GM20431 (cell line): ENCODE data around the gene GSK3B.

Source experiments
- in situ Hi-C: fragments of 300-500 bp; cut with MseI, MboI; formaldehyde crosslinking; loops from one replicate; pipeline ENCODE4 v1.15.0; 2020; ENCODE audit warnings: low sequenced_read_pairs; ENCODE audit not compliant: unreplicated experiment

GSK3B gene

DNA sequence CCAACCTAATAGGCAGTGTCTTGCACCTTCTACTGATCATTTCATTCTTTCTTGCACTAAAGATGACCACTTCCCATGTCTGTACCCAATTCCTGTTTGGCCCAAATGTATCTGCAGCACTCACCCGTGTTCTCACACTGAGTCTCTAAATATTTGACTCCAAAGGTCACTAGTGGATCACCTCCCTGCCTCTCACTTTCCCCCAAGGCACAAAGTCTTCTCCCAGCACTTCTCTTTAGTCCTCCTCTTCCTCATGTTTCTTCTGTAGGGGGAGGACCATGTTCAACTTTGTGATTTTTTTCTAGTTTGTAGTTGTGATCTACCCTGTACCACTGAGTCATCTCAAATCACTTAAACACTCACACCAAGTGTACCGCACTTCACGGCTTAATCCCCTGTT lies 298.4 kb downstream of the GSK3B start:
- in situ Hi-C loops, result no loop called here

DNA sequence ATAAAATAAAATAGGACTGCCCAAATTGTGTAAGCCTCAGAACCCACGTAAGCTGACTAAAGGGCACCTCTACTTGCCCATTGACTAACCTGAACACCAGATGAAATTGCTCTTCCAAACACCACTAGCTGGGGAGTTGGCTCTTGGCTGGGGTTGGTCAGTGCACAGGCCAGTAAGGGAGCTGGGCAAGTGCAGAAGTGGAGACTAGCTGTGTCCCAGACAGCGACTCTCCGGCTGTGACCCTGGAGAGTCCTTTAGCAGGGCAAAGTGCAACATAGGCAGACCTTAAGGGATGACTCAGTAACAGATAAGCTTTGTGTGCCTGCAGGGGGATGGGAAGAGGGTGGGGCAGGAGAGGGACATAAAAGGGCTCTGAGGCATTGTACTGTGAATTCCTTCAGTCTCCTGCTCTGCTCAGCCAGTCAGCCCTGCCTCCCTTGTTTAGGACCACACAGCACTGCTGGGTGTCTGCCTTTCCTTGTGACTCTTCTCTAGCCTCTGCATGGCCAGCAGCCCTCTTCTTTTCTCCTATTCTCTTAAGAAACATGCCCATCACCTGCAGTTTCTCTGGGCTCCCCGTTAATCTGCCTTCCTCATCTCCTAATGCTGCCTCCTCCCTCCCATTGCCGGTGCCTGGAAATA lies 299.2 kb downstream of the GSK3B start:
- in situ Hi-C loops, result no loop called here

DNA sequence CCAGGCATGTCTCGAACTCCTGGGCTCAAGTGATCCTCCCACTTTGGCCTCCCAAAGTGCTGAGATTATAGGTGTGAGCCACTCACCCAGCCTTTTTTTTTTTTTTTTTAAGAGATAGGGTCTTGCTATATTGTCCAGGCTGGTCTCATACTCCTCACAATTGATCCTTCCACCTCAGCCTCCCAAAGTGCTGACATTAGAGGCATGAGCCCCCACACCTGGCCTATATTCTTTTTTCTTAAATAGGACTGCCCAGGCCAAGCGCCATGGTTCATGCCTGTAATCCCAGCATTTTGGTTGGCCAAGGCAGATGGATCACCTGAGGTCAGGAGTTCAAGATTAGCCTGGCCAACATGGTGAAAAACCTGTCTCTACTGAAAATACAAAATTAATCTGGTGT lies 299.8 kb downstream of the GSK3B start:
- in situ Hi-C loops, result no loop called here

DNA sequence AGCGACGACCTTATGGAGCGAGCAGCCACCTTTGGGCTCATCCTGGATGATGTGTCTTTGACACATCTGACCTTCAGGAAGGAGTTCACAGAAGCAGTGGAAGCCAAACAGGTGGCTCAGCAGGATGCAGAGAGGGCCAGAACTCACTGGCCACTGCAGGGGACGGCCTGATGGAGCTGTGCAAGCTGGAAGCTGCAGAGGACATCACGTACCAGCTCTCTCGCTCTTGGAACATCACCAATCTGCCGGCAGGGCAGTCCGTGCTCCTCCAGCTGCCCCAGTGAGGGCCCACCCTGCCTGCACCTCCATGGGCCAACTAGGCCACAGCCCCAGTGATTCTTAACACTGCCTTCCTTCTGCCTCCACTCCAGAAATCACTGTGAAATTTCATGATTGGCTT lies 302.0 kb downstream of the GSK3B start:
- in situ Hi-C loops, result no loop called here

DNA sequence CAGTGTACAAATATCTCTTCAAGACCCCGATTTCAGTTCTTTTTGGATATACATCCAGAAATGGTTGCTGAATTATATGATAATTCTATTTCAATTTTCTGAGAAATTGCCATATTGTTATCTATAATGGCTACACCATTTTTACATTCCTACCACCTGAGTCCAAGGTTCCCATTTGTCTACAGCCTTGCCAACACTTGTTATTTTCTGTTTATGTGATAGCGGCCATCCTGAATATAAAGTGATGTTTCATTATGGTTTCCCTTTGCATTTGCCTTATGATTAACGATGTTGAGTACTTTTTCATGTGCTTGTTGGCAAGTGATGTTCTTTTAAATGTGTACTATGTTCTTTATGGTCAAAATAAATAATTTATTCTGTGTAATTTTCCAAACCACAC lies 303.9 kb downstream of the GSK3B start:
- in situ Hi-C loops, result no loop called here

DNA sequence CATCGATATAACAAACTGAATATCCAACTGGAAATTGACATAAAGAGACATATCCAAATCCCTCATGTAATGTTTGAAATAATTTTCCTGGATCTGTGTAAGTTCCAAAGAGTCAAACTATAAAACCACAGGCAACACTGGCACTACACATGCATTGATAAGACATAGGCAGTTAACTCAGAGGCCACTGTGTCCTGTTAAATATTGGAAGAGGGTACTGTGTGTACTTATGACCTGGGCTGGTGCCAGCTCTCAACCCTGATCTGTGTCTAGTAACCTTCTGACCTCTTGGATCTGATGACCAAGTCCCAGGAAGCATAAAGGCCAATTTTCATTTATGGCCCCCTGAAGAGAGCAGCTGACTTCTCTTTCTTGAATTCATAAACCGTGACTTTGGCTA lies 307.8 kb downstream of the GSK3B start:
- in situ Hi-C loops, result no loop called here

DNA sequence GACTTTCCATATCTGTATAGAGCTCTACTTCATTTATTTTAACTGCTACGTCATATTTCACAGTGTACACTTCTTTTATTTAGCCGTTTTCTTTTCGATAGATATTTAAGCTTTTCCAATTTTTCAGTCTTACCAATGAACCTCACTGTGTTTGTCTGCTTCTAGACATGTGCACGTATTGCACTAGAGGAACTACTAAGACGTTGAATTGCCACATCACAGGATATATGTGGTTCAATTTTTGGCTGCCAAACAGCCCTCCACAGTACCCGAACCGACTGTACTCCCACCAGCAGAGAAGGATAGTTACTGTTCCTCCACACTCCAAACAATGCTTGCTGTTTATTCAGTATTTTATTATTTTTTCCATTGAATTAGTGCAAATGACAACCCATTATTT lies 310.4 kb downstream of the GSK3B start:
- in situ Hi-C loops, result no loop called here

- in situ Hi-C loops, result no loop called here
Observed at GRCh38 chr3:119783255-119783654, 311.0 kb downstream of the GSK3B start.

- in situ Hi-C loops, result no loop called here
Observed at GRCh38 chr3:119782460-119782859, 311.8 kb downstream of the GSK3B start.

DNA sequence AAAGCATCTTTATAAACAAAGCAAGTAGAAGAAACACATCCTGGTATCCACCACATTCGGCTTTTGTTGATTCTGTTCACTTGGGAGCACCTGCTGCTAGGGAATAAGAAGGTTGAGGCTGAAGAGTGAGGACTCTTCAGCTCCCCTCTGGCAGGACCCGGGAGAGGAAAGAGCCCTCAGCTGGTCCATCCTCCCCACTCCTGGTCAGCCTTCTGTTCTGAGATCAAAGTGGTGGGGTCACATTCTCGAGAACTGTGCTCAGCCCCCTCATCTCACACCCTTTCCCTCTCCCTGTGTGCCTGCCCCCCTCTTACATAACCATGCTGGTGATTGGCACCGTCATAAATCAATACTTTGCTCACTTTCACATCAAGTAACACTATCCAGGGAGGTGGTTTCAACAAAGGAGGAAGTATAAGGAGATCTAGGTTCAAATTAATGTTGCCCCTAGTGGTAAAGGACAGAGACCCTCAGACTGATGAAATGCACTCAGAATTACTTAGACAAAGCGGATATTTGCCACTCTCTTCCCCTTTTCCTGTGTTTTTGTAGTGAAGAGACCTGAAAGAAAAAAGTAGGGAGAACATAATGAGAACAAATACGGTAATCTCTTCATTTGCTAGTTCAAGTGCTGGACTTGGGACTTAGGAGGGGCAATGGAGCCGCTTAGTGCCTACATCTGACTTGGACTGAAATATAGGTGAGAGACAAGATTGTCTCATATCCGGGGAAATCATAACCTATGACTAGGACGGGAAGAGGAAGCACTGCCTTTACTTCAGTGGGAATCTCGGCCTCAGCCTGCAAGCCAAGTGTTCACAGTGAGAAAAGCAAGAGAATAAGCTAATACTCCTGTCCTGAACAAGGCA lies 312.7 kb downstream of the GSK3B start, which contains the start of gene NR1I2:
Gene NR1I2, plus strand, starts transcription at position 772 of the 869 bp plus-strand sequence.
- in situ Hi-C loops, result no loop called here

DNA sequence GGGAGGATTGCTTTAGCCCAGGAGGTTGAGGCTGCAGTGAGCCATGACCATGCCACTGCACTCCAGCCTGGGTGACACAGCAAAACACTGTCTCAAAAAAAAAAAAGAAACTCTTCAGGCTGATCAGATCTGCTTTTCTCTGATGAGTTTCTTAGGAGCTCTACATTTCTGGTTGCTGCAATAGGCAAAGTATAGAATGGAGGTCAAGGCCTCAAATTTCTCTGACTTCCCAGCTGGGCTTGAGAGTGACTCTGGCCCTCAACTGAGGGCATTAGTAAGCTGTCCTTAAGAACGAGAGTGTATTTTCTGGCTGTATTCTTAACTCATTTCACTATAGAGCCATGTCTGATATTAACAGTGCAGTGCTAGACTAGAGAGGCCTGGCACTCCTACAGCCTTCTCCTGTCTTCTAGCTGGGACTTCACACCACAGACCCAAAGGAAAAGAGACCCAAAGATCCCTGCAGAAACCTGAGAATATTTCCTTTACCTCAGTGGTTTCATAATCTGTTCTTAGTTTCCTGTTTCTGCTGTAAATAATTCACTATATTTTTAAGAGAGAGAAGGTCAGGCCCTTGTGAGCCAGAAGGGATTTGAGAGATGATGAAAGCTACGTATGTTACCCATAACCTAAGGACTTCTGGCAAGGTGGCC lies 314.4 kb downstream of the GSK3B start:
- in situ Hi-C loops, result no loop called here

DNA sequence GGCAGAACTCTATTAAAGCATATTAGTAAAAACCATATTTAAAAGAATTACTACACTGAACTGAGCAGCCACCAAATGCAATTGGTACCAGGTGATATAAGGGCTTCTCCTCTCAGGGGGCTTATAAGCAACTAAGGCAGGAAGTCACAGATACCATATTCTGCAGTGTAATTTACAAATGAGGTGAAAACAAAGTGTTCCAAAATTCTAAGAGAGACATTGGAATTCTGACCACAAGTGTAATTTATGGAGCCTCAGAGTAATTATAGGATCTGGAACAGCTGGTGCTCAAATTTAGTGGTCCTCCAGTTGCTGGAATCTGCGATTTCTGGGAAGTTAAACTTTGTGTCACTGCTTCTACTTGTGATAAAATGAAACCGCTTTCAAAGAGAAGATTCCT lies 315.4 kb downstream of the GSK3B start:
- in situ Hi-C loops, result no loop called here

GRCh38 chr3:119778176-119778575 lies 316.1 kb downstream of the GSK3B start:
- in situ Hi-C loops, result no loop called here

DNA sequence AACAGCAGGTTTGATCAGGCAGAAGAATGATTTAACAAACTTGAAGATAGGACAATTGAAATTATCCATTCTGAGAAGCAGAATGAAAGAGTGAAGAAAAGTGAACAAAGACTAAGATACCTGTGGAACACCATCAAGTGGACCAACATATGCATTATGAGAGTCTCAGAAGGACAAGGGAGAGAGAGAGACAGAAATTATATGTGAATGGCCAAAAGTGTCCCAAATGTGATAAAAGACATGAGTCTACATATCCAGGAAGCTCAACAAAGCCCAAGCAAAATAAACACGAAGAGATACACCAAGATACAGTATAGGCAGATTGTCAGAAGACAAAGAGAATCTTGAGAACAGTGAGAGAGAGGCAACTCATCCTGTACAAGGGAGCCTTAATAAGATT lies 317.9 kb downstream of the GSK3B start:
- in situ Hi-C loops, result no loop called here

DNA sequence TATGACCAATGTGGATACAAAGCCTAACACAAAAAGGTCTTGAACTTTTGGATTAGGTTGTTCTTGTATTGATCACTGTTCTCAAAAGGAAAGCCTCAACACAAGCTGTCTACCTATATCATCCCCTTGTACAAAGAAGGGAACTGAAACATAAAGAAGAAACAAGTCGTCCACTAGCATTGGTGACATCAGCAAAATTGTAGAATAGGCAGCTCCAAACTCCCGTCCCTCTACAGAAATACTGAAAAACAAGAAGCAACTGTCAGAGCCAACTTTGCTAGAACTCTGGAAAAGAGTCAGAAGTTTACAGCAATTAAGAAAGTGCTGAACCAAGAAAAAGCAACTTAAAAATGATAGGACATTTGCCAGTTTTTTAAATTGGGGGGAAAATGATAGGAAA lies 319.8 kb downstream of the GSK3B start:
- in situ Hi-C loops, result no loop called here
